ENCODE results near the gene SEPTIN12. TPM values are rescaled to one million over a fixed set of nuclear protein-coding genes. Genes with fewer than 3 reads are reported as not detected.

Gene SEPTIN12
- total and polyA plus RNA-seq, 2 of the 8 experiments (the other 6 are each of a cell fraction or from before 2014, with no cell fraction given), result 0.24 TPM; not detected in 1

- Histone ChIP-seq H3K9me3 (ENCODE audit: insufficient read depth in 2 of 2, low read depth in 1 of 2, low read length in 1 of 2) (no peaks in the 10 kb centered on the region), H3K79me1 (ENCODE audit: low read depth, low read length) (no peaks in the 10 kb centered on the region), H2BK5ac (ENCODE audit: low read depth, low read length) (no peak overlapping the region), H4K91ac (replicated peaks; ENCODE audit: insufficient read length, low read length) (no peak overlapping the region), H3K14ac (ENCODE audit: insufficient read length) (no peak overlapping the region), H3K23ac (ENCODE audit: insufficient read length) (no peak overlapping the region), H2AFZ (ENCODE audit: low read length) (no peak overlapping the region), H2BK15ac (ENCODE audit: low read length) (no peak overlapping the region), H2BK20ac (ENCODE audit: low read length) (no peak overlapping the region), H2BK12ac (ENCODE audit: low read depth, low read length) (no peak overlapping the region), H3K4me3 (ENCODE audit: extremely low read depth in 1 of 4, insufficient read depth in 2 of 4, low read depth in 3 of 4, low read length in 4 of 4) (no peak overlapping the region), H3K9ac (replicated peaks in 1 of 4; ENCODE audit: extremely low read depth in 1 of 4, low read depth in 3 of 4, low read length in 3 of 4) (no peak overlapping the region), H3K36me3 (ENCODE audit: control insufficient read depth in 2 of 4, insufficient read depth in 4 of 4, low read length in 3 of 4) (no peaks in the 10 kb centered on the region), H3K18ac (ENCODE audit: extremely low read depth, low read length) (no peak overlapping the region), H2AK5ac (ENCODE audit: low read depth, low read length) (no peak overlapping the region), H4K20me1 (replicated peaks in 1 of 2; ENCODE audit: control insufficient read depth in 1 of 2, insufficient read depth in 2 of 2, low read length in 2 of 2) (no peaks in the 10 kb centered on the region), H3K27ac (ENCODE audit: low read depth, low read length) (no peak overlapping the region), H3K4ac (replicated peaks; ENCODE audit: insufficient read length, low read depth, low read length) (no peak overlapping the region), H3K4me1 (replicated peaks in 1 of 4; ENCODE audit: control insufficient read depth in 3 of 4, insufficient read depth in 4 of 4, low read length in 3 of 4) (no peaks in the 10 kb centered on the region), H3K4me2 (ENCODE audit: insufficient read depth in 1 of 2, low read depth in 2 of 2, low read length in 2 of 2) (no peak overlapping the region), H3K23me2 (ENCODE audit: low read depth, low read length) (0 out of 2 replicates have a peak, but pooled peaks cover 2% of the 10 kb centered on the region), H4K5ac (ENCODE audit: insufficient read length, low read depth, low read length) (no peak overlapping the region), H3K27me3 (replicated peaks in 1 of 4; ENCODE audit: control insufficient read depth in 3 of 4, extremely low read depth in 1 of 4, insufficient read depth in 3 of 4, low read length in 3 of 4) (no peaks in the 10 kb centered on the region), H4K8ac (ENCODE audit: extremely low read depth, insufficient read depth, low read length) (no peak overlapping the region), H2BK120ac (replicated peaks; ENCODE audit: low read depth, low read length) (no peak overlapping the region), H3K79me2 (ENCODE audit: control insufficient read depth in 1 of 2, insufficient read depth in 2 of 2, low read length in 2 of 2) (no peaks in the 10 kb centered on the region), H3K56ac (replicated peaks; ENCODE audit: insufficient read length, low read depth, low read length) (no peak overlapping the region)
- ChIA-PET POLR2A (ENCODE audit: partially characterized antibody) (interaction anchor here (1.2 to 2.3 kb wide), 3 partner anchors 10 to 27 kb away, joined by 3 to 5 read pairs (median 4); partner anchors contain the start of genes ROGDI and SEPTIN12), CTCF (ENCODE audit: partially characterized antibody) (interaction anchor here (0.7 to 0.8 kb wide), 2 partner anchors 42 to 45 kb away, joined by 3 read pairs; partner anchors contain the start of genes ANKS3 and DNAAF8)
- no peak for DNase-seq (ENCODE audit: low read depth in 1 of 2, low spot score in 2 of 2)
- 87% methylated on average over 2 of the region's 2 CpGs; no CpG with 5 or more reads in 1 of the 2 experiments for WGBS, 2 experiments (ENCODE audit: extremely low coverage in 1 of 2, insufficient coverage in 1 of 2, insufficient read length in 1 of 2, insufficient replicate concordance in 2 of 2, low coverage in 1 of 2, low lambda C conversion rate in 2 of 2, missing lambda C conversion rate in 1 of 2)
- FAIRE-seq, result no peak
- no peak for TF ChIP-seq CREB1 (IDR thresholded peaks at IDR 0.05)
- no peak for TF ChIP-seq EGR1 (IDR thresholded peaks at IDR 0.05; ENCODE audit: borderline replicate concordance, low read depth, low read length)
- TF ChIP-seq, protein P1, sequence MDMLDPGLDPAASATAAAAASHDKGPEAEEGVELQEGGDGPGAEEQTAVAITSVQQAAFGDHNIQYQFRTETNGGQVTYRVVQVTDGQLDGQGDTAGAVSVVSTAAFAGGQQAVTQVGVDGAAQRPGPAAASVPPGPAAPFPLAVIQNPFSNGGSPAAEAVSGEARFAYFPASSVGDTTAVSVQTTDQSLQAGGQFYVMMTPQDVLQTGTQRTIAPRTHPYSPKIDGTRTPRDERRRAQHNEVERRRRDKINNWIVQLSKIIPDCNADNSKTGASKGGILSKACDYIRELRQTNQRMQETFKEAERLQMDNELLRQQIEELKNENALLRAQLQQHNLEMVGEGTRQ (IDR thresholded peaks at IDR 0.05; ENCODE audit: low read length), result no peak
- no peak for TF ChIP-seq GABPA (IDR thresholded peaks at IDR 0.05; ENCODE audit: borderline replicate concordance, insufficient read depth, low read length)
- TF ChIP-seq JUN (IDR thresholded peaks at IDR 0.05; ENCODE audit: low read depth, low read length), result no peak
- no peak for TF ChIP-seq NRF1 (IDR thresholded peaks at IDR 0.05; ENCODE audit: low read depth, low read length)
- TF ChIP-seq KDM4A (IDR thresholded peaks at IDR 0.05; ENCODE audit: low read depth, low read length, severe bottlenecking), result no peak
- TF ChIP-seq POLR2A (IDR thresholded peaks at IDR 0.05; ENCODE audit: control extremely low read depth in 1 of 2, low read depth in 2 of 2, low read length in 2 of 2), result no peak
- no peak for TF ChIP-seq E2F6 (IDR thresholded peaks at IDR 0.05)
- TF ChIP-seq RBBP5 (IDR thresholded peaks at IDR 0.05; ENCODE audit: borderline replicate concordance, low read depth, low read length), result no peak
- TF ChIP-seq TBP (IDR thresholded peaks at IDR 0.05; ENCODE audit: low read depth, low read length), result no peak
- no peak for TF ChIP-seq SUZ12 (IDR thresholded peaks at IDR 0.05; ENCODE audit: low read length)
Measured at GRCh38 chr16:4776141-4776705, 11.9 kb downstream of the SEPTIN12 start.

Data from H1 (cell line).